ENCODE measurements around the gene MEOX2.
A peak's percentile ranks its signal among the peaks of the same experiment; 100 is the strongest.

Gene MEOX2

GRCh38 chr7:15686295-15686956, at the start of gene MEOX2:
Gene MEOX2, minus strand, starts transcription at chr7:15686683. Its CDS starts 281 bp downstream, at chr7:15686402.
- no peak for FAIRE-seq

GRCh38 chr7:15729746-15730145, 43.3 kb upstream of the MEOX2 start:
- FAIRE-seq, result no peak

- FAIRE-seq, result no peak
Observed at GRCh38 chr7:15725051-15725450, 38.6 kb upstream of the MEOX2 start.

GRCh38 chr7:15723841-15724240, 37.4 kb upstream of the MEOX2 start:
- FAIRE-seq, result no peak

GRCh38 chr7:15720849-15721471, 34.5 kb upstream of the MEOX2 start:
- peak; percentile 67 for FAIRE-seq

- no peak for FAIRE-seq
Observed at GRCh38 chr7:15719311-15719710, 32.8 kb upstream of the MEOX2 start.

GRCh38 chr7:15715435-15715834, 29.0 kb upstream of the MEOX2 start:
- FAIRE-seq, result no peak

GRCh38 chr7:15709978-15710377, 23.5 kb upstream of the MEOX2 start:
- FAIRE-seq, result no peak

GRCh38 chr7:15707570-15707969, 21.1 kb upstream of the MEOX2 start:
- FAIRE-seq, result no peak

- FAIRE-seq, result no peak
Observed at GRCh38 chr7:15703732-15704131, 17.2 kb upstream of the MEOX2 start.

- no peak for FAIRE-seq
Observed at GRCh38 chr7:15692501-15693020, 6.1 kb upstream of the MEOX2 start.

GRCh38 chr7:15688911-15689310, 2.4 kb upstream of the MEOX2 start:
- no peak for FAIRE-seq

GRCh38 chr7:15688279-15688626, 1.8 kb upstream of the MEOX2 start:
- no peak for FAIRE-seq

- no peak for FAIRE-seq
Observed at GRCh38 chr7:15687546-15688278, 1.2 kb upstream of the MEOX2 start.

GRCh38 chr7:15686957-15687545, 568 bp upstream of the MEOX2 start:
- no peak for FAIRE-seq

GRCh38 chr7:15685358-15686294, 857 bp downstream of the MEOX2 start:
- FAIRE-seq, result no peak

- FAIRE-seq, result no peak
Observed at GRCh38 chr7:15684871-15685270, 1.6 kb downstream of the MEOX2 start.

- no peak for FAIRE-seq
Observed at GRCh38 chr7:15684111-15684800, 2.2 kb downstream of the MEOX2 start.

- FAIRE-seq, result no peak
Observed at GRCh38 chr7:15682751-15683245, 3.7 kb downstream of the MEOX2 start.

GRCh38 chr7:15682111-15682510, 4.4 kb downstream of the MEOX2 start:
- no peak for FAIRE-seq

GRCh38 chr7:15681631-15682030, 4.9 kb downstream of the MEOX2 start:
- no peak for FAIRE-seq

- FAIRE-seq, result no peak
Observed at GRCh38 chr7:15681186-15681585, 5.3 kb downstream of the MEOX2 start.

All from TTC549 (cell line).